ENCODE data around the gene MLLT11. TPM values are rescaled to one million over a fixed set of nuclear protein-coding genes. Genes with fewer than 3 reads are reported as not detected.

The MLLT11 gene
- total RNA-seq, 1 donor, result 9.1 TPM

GRCh38 chr1:151032164-151032563 is 28.0 kb upstream of the MLLT11 start:
- no peak for DNase-seq (ENCODE audit: low read depth)
- H3K4me3 ChIP-seq (ENCODE audit: low read depth, low read length), result no peak overlapping the region
- no peak for TF ChIP-seq CTCF (IDR thresholded peaks at IDR 0.05; ENCODE audit: insufficient read depth, low read depth, low read length)

- no peak overlapping the region for H3K4me3 ChIP-seq (ENCODE audit: low read depth, low read length)
- TF ChIP-seq CTCF (IDR thresholded peaks at IDR 0.05; ENCODE audit: insufficient read depth, low read depth, low read length), result no peak
- DNase-seq (ENCODE audit: low read depth), result no peak
Observed at GRCh38 chr1:151035167-151035566, 25.0 kb upstream of the MLLT11 start.

GRCh38 chr1:151036356-151036755 is 23.8 kb upstream of the MLLT11 start, which contains the start of gene BNIPL:
TSS of gene BNIPL (plus strand) at chr1:151036586. CDS start at chr1:151036726, 140 bp downstream.
- DNase-seq (ENCODE audit: low read depth), result no peak
- no peak for TF ChIP-seq CTCF (IDR thresholded peaks at IDR 0.05; ENCODE audit: insufficient read depth, low read depth, low read length)
- H3K4me3 ChIP-seq (ENCODE audit: low read depth, low read length), result no peak within 1 kb of the TSS

GRCh38 chr1:151037032-151037431 is 23.2 kb upstream of the MLLT11 start:
- H3K4me3 ChIP-seq (ENCODE audit: low read depth, low read length), result no peak overlapping the region
- no peak for TF ChIP-seq CTCF (IDR thresholded peaks at IDR 0.05; ENCODE audit: insufficient read depth, low read depth, low read length)
- DNase-seq (ENCODE audit: low read depth), result no peak

GRCh38 chr1:151039521-151039920 is 20.7 kb upstream of the MLLT11 start:
- no peak overlapping the region for H3K4me3 ChIP-seq (ENCODE audit: low read depth, low read length)
- no peak for TF ChIP-seq CTCF (IDR thresholded peaks at IDR 0.05; ENCODE audit: insufficient read depth, low read depth, low read length)
- DNase-seq (ENCODE audit: low read depth), result no peak

GRCh38 chr1:151043163-151043562 is 17.0 kb upstream of the MLLT11 start:
- no peak for DNase-seq (ENCODE audit: low read depth)

More at GRCh38 chr1:151043163-151043562, 17.0 kb upstream of the MLLT11 start:
- no peak for TF ChIP-seq CTCF (IDR thresholded peaks at IDR 0.05; ENCODE audit: insufficient read depth, low read depth, low read length)
- H3K4me3 ChIP-seq (ENCODE audit: low read depth, low read length), result no peak overlapping the region

Data from fibroblast of villous mesenchyme (primary cell).